ENCODE data around the gene WDR7.

GRCh38 chr18:57027190-57027708 lies 376.1 kb downstream of the WDR7 start:
- TF ChIP-seq POLR2A (IDR thresholded peaks at IDR 0.05; ENCODE audit: low read depth, low read length), result no peak
- TF ChIP-seq FOS (IDR thresholded peaks at IDR 0.05; ENCODE audit: borderline replicate concordance, extremely low read depth, insufficient read length), result no peak
